Keratinocyte (primary cell): Measurements from ENCODE around the gene ARRDC4.

Experiments
- EZH2 ChIP-seq: IDR thresholded peaks from one replicate; pipeline ENCODE4 v1.6.1; 2012; ENCODE audit warnings: inconsistent platforms, mild to moderate bottlenecking, low read length, moderate library complexity
- TF ChIP-seq, protein P1 (sequence below), 3 experiments: IDR thresholded peaks in 1 of 3; conservative IDR thresholded peaks in 1 of 3; optimal IDR thresholded peaks in 1 of 3; 2 replicates in 2 of 3; 3 replicates in 1 of 3; pipeline versions ENCODE3 to v1.5.1; 2011; ENCODE audit warnings: low read length in 3 of 3, mild to moderate bottlenecking in 3 of 3, moderate library complexity in 2 of 3, control low read depth in 1 of 3, inconsistent platforms in 1 of 3; ENCODE audit not compliant: insufficient read depth in 2 of 3; ENCODE audit errors: extremely low read depth in 1 of 3

DNA sequence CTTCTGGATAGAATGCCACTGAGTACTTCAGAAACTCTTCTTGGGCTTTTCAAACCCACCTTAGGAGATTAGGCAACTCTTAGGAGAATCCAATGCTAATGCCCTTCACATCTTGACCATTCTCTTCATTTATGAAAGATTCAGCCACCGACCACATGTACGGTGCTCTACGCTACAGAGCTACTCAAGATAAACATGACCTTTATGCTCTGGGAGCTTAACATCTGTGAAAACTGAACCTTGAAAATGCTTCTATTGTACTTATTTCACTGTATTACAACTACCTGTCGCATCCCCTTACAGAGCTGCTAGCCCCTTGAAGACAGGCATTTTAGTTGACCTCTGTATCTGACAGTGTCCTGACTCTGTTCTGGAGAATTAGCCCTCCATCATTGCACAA, 19.5 kb upstream of the ARRDC4 start:
- TF ChIP-seq, protein P1, sequence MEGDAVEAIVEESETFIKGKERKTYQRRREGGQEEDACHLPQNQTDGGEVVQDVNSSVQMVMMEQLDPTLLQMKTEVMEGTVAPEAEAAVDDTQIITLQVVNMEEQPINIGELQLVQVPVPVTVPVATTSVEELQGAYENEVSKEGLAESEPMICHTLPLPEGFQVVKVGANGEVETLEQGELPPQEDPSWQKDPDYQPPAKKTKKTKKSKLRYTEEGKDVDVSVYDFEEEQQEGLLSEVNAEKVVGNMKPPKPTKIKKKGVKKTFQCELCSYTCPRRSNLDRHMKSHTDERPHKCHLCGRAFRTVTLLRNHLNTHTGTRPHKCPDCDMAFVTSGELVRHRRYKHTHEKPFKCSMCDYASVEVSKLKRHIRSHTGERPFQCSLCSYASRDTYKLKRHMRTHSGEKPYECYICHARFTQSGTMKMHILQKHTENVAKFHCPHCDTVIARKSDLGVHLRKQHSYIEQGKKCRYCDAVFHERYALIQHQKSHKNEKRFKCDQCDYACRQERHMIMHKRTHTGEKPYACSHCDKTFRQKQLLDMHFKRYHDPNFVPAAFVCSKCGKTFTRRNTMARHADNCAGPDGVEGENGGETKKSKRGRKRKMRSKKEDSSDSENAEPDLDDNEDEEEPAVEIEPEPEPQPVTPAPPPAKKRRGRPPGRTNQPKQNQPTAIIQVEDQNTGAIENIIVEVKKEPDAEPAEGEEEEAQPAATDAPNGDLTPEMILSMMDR (optimal IDR thresholded peaks at IDR 0.05 in 1 of 3, IDR thresholded peaks at IDR 0.05 in 1 of 3, conservative IDR thresholded peaks at IDR 0.05 in 1 of 3; ENCODE audit: extremely low read depth in 1 of 3, insufficient read depth in 2 of 3, low read length in 3 of 3) = no peak
- no peak for TF ChIP-seq EZH2
